22Rv1 (cell line): ENCODE measurements around the gene SC5D.

Source experiments
- ZFX ChIP-seq: fragments of 450-650 bp; IDR thresholded peaks from 2 replicates; pipeline ENCODE4 v1.6.1; 2017; ENCODE audit warnings: antibody characterized with exemption, borderline replicate concordance
- TF ChIP-seq, protein P1 (sequence below): fragments of 450-650 bp; IDR thresholded peaks from 2 replicates; pipeline ENCODE4 v1.5.1; 2017; ENCODE audit warnings: mild to moderate bottlenecking

DNA sequence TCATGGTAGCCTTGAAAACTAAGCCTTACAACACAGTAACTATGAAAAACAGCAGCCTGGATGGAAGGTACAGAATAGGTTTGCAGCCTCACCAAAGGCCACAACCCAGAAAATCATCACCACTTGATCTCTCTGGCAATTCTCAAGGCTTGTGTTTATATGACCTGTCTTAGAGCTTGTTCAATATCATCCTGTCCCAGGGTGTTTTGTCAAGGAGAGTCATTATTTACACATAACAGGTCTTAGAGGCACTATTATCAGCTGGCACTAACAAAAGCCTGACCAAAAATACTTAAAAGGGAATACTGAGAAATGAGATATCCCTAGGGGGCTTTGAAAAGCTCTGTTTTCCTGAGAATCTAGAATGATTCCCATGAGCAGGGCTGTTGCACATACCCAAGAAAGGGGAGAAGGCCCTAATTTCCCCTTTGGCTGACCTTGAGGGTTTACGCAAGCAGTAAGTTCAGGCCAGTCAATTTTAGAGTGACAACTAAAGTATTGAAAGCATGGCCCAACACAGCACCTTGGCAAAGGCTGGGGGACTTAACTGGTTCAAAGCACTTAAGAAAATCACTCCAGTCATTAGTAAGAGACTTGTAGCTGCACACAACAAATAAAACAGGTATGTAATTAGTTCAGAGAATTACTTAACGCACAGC, 7.9 kb downstream of the SC5D start:
- TF ChIP-seq, protein P1, sequence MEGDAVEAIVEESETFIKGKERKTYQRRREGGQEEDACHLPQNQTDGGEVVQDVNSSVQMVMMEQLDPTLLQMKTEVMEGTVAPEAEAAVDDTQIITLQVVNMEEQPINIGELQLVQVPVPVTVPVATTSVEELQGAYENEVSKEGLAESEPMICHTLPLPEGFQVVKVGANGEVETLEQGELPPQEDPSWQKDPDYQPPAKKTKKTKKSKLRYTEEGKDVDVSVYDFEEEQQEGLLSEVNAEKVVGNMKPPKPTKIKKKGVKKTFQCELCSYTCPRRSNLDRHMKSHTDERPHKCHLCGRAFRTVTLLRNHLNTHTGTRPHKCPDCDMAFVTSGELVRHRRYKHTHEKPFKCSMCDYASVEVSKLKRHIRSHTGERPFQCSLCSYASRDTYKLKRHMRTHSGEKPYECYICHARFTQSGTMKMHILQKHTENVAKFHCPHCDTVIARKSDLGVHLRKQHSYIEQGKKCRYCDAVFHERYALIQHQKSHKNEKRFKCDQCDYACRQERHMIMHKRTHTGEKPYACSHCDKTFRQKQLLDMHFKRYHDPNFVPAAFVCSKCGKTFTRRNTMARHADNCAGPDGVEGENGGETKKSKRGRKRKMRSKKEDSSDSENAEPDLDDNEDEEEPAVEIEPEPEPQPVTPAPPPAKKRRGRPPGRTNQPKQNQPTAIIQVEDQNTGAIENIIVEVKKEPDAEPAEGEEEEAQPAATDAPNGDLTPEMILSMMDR, result no peak
- TF ChIP-seq ZFX, result no peak
